B cell (primary cell): Measurements from ENCODE around the gene MOGAT1.

Experiments used
- EZH2 ChIP-seq: IDR thresholded peaks from 2 replicates; pipeline ENCODE4 v1.6.1; 2012; ENCODE audit warnings: borderline replicate concordance, low read depth, mild to moderate bottlenecking, moderate library complexity, low read length; ENCODE audit not compliant: insufficient read depth, poor library complexity, severe bottlenecking
- TF ChIP-seq, protein P1 (sequence below): fragments of 200-600 bp; IDR thresholded peaks from one replicate; pipeline ENCODE4 v1.8.0; 2022; ENCODE audit warnings: antibody characterized with exemption, mild to moderate bottlenecking

DNA sequence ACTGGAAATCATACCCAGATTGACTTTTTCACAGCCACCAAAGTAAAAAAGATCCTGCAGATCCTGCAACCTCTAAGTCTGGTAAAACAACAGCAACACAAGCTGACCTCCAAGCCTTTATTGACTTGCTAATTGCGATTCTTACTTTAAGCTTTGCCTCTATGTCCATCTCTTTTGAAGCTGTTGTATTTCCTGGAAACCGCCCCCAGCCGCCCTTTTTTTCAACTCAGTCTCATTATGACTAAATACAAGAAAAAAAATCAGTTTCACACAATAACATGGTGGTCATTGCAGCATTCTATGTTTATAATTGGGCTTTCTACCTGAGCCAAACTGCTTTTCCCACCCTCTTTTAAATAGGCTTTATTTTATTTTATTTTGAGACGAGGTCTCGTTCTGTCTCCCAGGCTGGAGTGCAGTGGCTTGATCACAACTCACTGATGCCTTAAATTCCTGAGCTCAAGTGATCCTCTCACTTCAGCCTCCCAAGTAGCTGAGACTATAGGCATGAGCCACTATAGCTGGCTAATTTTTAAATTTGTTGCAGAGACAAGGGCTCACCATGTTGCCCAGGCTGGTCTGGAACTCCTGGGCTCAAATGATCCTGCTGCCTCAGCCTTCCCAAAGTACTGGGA lies 76.2 kb downstream of the MOGAT1 start:
- TF ChIP-seq, protein P1, sequence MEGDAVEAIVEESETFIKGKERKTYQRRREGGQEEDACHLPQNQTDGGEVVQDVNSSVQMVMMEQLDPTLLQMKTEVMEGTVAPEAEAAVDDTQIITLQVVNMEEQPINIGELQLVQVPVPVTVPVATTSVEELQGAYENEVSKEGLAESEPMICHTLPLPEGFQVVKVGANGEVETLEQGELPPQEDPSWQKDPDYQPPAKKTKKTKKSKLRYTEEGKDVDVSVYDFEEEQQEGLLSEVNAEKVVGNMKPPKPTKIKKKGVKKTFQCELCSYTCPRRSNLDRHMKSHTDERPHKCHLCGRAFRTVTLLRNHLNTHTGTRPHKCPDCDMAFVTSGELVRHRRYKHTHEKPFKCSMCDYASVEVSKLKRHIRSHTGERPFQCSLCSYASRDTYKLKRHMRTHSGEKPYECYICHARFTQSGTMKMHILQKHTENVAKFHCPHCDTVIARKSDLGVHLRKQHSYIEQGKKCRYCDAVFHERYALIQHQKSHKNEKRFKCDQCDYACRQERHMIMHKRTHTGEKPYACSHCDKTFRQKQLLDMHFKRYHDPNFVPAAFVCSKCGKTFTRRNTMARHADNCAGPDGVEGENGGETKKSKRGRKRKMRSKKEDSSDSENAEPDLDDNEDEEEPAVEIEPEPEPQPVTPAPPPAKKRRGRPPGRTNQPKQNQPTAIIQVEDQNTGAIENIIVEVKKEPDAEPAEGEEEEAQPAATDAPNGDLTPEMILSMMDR = no peak
- no peak for TF ChIP-seq EZH2
